WTC11 (cell line): Measurements from ENCODE around the gene C6orf132.

Experiments
- CDX4 ChIP-seq: fragments of 250-450 bp; sonication (Bioruptor Pico); IDR thresholded peaks from 2 replicates; pipeline ENCODE4 v1.9.0; 2021; ENCODE audit warnings: moderate library complexity, mild to moderate bottlenecking, inconsistent platforms, borderline replicate concordance
- CREB1 ChIP-seq: sonication (generic); formaldehyde crosslinking; IDR thresholded peaks from 2 replicates; pipeline ENCODE4 v1.8.0; 2023; ENCODE audit warnings: mild to moderate bottlenecking, missing genetic modification reagents
- CTCF ChIP-seq: fragments of 200-600 bp; IDR thresholded peaks from 2 replicates; pipeline ENCODE4 v1.8.0; 2022; ENCODE audit warnings: antibody characterized with exemption
- KAT7 ChIP-seq: sonication (generic); formaldehyde crosslinking; IDR thresholded peaks from 2 replicates; pipeline ENCODE4 v1.8.1; 2023; ENCODE audit warnings: missing genetic modification reagents, mild to moderate bottlenecking, borderline replicate concordance
- PRDM15 ChIP-seq: sonication (generic); formaldehyde crosslinking; IDR thresholded peaks from 2 replicates; pipeline ENCODE4 v1.8.0; 2022; ENCODE audit warnings: missing genetic modification reagents
- ZNF317 ChIP-seq: sonication (generic); formaldehyde crosslinking; IDR thresholded peaks from 2 replicates; pipeline ENCODE4 v1.8.1; 2023; ENCODE audit warnings: low read depth, mild to moderate bottlenecking, moderate library complexity, missing genetic modification reagents, borderline replicate concordance
- TF ChIP-seq, protein P1 (sequence below): sonication (generic); formaldehyde crosslinking; IDR thresholded peaks from 2 replicates; pipeline ENCODE4 v1.8.0; 2022; ENCODE audit warnings: mild to moderate bottlenecking, missing genetic modification reagents

DNA sequence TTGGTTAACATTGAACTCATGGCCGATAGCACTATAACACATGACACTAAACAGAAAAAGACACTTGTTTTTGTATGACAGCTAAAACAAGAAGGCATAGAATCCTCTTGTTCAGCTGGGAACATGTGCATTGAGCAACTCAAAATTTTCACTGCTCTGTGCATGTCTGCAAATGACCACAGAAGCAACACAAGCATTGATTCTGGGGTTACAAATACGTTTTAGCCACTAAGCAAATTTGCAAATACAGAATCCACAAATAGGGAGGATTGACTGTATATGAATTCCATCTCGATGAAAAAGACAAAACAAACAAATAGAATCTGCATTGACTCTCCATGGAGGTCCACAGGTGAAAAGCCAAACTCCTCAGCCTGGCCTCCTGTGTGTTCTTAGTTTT, 31.7 kb downstream of the C6orf132 start:
- no peak for TF ChIP-seq CTCF
- TF ChIP-seq CREB1 (CRISPR knock-in tag), result no peak
- TF ChIP-seq KAT7 (CRISPR knock-in tag), result no peak
- no peak for TF ChIP-seq PRDM15 (CRISPR knock-in tag)
- TF ChIP-seq CDX4, result no peak
- TF ChIP-seq, protein P1, sequence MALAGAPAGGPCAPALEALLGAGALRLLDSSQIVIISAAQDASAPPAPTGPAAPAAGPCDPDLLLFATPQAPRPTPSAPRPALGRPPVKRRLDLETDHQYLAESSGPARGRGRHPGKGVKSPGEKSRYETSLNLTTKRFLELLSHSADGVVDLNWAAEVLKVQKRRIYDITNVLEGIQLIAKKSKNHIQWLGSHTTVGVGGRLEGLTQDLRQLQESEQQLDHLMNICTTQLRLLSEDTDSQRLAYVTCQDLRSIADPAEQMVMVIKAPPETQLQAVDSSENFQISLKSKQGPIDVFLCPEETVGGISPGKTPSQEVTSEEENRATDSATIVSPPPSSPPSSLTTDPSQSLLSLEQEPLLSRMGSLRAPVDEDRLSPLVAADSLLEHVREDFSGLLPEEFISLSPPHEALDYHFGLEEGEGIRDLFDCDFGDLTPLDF, result no peak
- no peak for TF ChIP-seq ZNF317 (CRISPR knock-in tag)
